ENCODE data around the gene LCN10. TPM values are rescaled to one million over a fixed set of nuclear protein-coding genes. Genes with fewer than 3 reads are reported as not detected.
A peak's percentile ranks its signal among the peaks of the same experiment; 100 is the strongest.

The LCN10 gene
- total and polyA plus RNA-seq, 2 of the 13 experiments (the other 11 are each of a cell fraction or from before 2014, with no cell fraction given) = 0.53 to 0.61 TPM

GRCh38 chr9:136693490-136694162, 49.1 kb downstream of the LCN10 start (continued):
- TF ChIP-seq ZNF639 (CRISPR knock-in tag; conservative IDR thresholded peaks at IDR 0.05) = no peak
- peak; percentile 85 for TF ChIP-seq TRIM24 (CRISPR knock-in tag; IDR thresholded peaks at IDR 0.05)
- no peak for TF ChIP-seq NAIF1 (CRISPR knock-in tag; IDR thresholded peaks at IDR 0.05; ENCODE audit: borderline replicate concordance)
- TF ChIP-seq RELA (CRISPR knock-in tag; IDR thresholded peaks at IDR 0.05) = no peak
- TF ChIP-seq ZNF292 (CRISPR knock-in tag; IDR thresholded peaks at IDR 0.05; ENCODE audit: borderline replicate concordance, low read depth) = peak; percentile 96
- peak; percentile 86 for TF ChIP-seq MED1 (CRISPR knock-in tag; IDR thresholded peaks at IDR 0.05)
- TF ChIP-seq ZBTB1 (CRISPR knock-in tag; IDR thresholded peaks at IDR 0.05; ENCODE audit: borderline replicate concordance) = no peak
- TF ChIP-seq ZNF317 (CRISPR knock-in tag; IDR thresholded peaks at IDR 0.05) = peak; percentile 40; the same call in 1 of the 2 replicates
- no peak for TF ChIP-seq TMF1 (CRISPR knock-in tag; IDR thresholded peaks at IDR 0.05; ENCODE audit: low read depth)
- peak; percentile 42; the same call in 1 of the 2 replicates for TF ChIP-seq ZNF350 (CRISPR knock-in tag; IDR thresholded peaks at IDR 0.05; ENCODE audit: borderline replicate concordance, low read depth)
- no peak for TF ChIP-seq ZNF263 (CRISPR knock-in tag; IDR thresholded peaks at IDR 0.05)
- no peak for TF ChIP-seq THAP8 (CRISPR knock-in tag; IDR thresholded peaks at IDR 0.05; ENCODE audit: borderline replicate concordance)
- TF ChIP-seq ZSCAN30 (CRISPR knock-in tag; IDR thresholded peaks at IDR 0.05) = no peak
- TF ChIP-seq ZNF558 (CRISPR knock-in tag; IDR thresholded peaks at IDR 0.05; ENCODE audit: borderline replicate concordance) = no peak
- TF ChIP-seq ZNF343 (CRISPR knock-in tag; IDR thresholded peaks at IDR 0.05) = no peak
- peak; percentile 58; the same call in 1 of the 2 replicates for TF ChIP-seq UBTF (CRISPR knock-in tag; IDR thresholded peaks at IDR 0.05)
- TF ChIP-seq ZNF318 (CRISPR knock-in tag; IDR thresholded peaks at IDR 0.05) = no peak
